MCF 10A (cell line): ENCODE results near the gene POLR2C. TPM values are rescaled to one million over a fixed set of nuclear protein-coding genes. Genes with fewer than 3 reads are reported as not detected.

Experiments used
- BruUV-seq: library from RNA; stranded (reverse); fragments of 400-500 nt; replicated peaks from 2 replicates; lab custom pipeline; 2021; lab: Mats Ljungman, UMichigan
- CTCF ChIA-PET: fragments of 300-600 bp; sonication (Branson Sonifier 250); formaldehyde crosslinking; extraction: SDS; loops from one replicate; lab custom pipeline; 2021; ENCODE audit warnings: antibody characterized with exemption, inconsistent platforms; lab: Yijun Ruan, JAX
- POLR2A ChIA-PET: fragments of 300-600, 350-650 bp; sonication (Branson Sonifier 250); formaldehyde crosslinking; extraction: SDS; loops from one replicate; lab custom pipeline; 2020; ENCODE audit warnings: antibody characterized with exemption, inconsistent platforms; lab: Yijun Ruan, JAX
- DNase-seq: peaks from one replicate; pipeline ENCODE4 v3.0.0-alpha.2; 2018; ENCODE audit not compliant: unreplicated experiment
- H3K27ac Mint-ChIP-seq: one replicate; pipeline ENCODE4 v1.8.0; 2022; ENCODE audit warnings: mild to moderate bottlenecking, low read depth, mixed read lengths; ENCODE audit not compliant: unreplicated experiment
- H3K27me3 Mint-ChIP-seq: one replicate; pipeline ENCODE4 v1.8.0; 2022; ENCODE audit warnings: mixed read lengths; ENCODE audit not compliant: insufficient read depth, unreplicated experiment
- H3K36me3 Mint-ChIP-seq: one replicate; pipeline ENCODE4 v1.8.0; 2022; ENCODE audit warnings: mild to moderate bottlenecking, moderate library complexity, mixed read lengths; ENCODE audit not compliant: insufficient read depth, unreplicated experiment
- H3K4me1 Mint-ChIP-seq: one replicate; pipeline ENCODE4 v1.8.0; 2022; ENCODE audit warnings: mixed read lengths; ENCODE audit not compliant: insufficient read depth, unreplicated experiment
- H3K4me3 Mint-ChIP-seq: one replicate; pipeline ENCODE4 v1.8.0; 2022; ENCODE audit warnings: mild to moderate bottlenecking, moderate library complexity, mixed read lengths; ENCODE audit not compliant: unreplicated experiment
- H3K9me3 Mint-ChIP-seq: one replicate; pipeline ENCODE4 v1.8.0; 2022; ENCODE audit warnings: mixed read lengths; ENCODE audit not compliant: unreplicated experiment
- CTCF ChIP-seq: fragments of 200-600 bp; IDR thresholded peaks from one replicate; pipeline ENCODE4 v1.8.0; 2022; ENCODE audit warnings: antibody characterized with exemption, mild to moderate bottlenecking; ENCODE audit not compliant: unreplicated experiment
- intact Hi-C: fragments of 100-400 bp; cut with micrococcal nuclease; formaldehyde crosslinking; loops from 2 replicates; pipeline ENCODE4 v1.14.1; 2022
- total RNA-seq: library from RNA; stranded (reverse); gene quantifications from 2 replicates; pipeline ENCODE4 v1.2.3, GENCODE V29; 2022

POLR2C gene
- total RNA-seq, 1 experiment from 2014 or later = 44.8 TPM

GRCh38 chr16:57469917-57470470 lies 7.5 kb downstream of the POLR2C start:
- intact Hi-C loops = no loop called here
- POLR2A ChIA-PET = no interaction called here
- Mint-ChIP-seq H3K9me3 (no peaks in the 10 kb centered on the region), H3K27ac (no peak overlapping the region), H3K4me3 (no peak overlapping the region), H3K4me1 (peaks cover 2% of the 10 kb centered on the region), H3K36me3 (peaks cover 56% of the 10 kb centered on the region), H3K27me3 (no peaks in the 10 kb centered on the region)
- no peak for TF ChIP-seq CTCF
- CTCF ChIA-PET = interaction anchor here (1.5 kb wide), 1 partner anchor 106 kb away, joined by 3 read pairs; no protein-coding TSS in a partner anchor
- no TSS peak for BruUV-seq
- DNase-seq = peak; percentile 65

GRCh38 chr16:57470711-57471110 lies 8.2 kb downstream of the POLR2C start:
- Mint-ChIP-seq H3K4me1 (no peaks in the 10 kb centered on the region), H3K36me3 (peaks cover 49% of the 10 kb centered on the region), H3K27ac (no peak overlapping the region), H3K27me3 (no peaks in the 10 kb centered on the region), H3K9me3 (no peaks in the 10 kb centered on the region), H3K4me3 (no peak overlapping the region)
- BruUV-seq = no TSS peak
- no peak for TF ChIP-seq CTCF
- ChIA-PET POLR2A (interaction anchor here (0.7 to 1.0 kb wide), 2 partner anchors 8 to 9 kb away, joined by 3 to 7 read pairs; partner anchors contain the start of gene POLR2C), CTCF (no interaction called here)
- intact Hi-C loops = no loop called here
- DNase-seq = peak; percentile 34

GRCh38 chr16:57471209-57471608 lies 8.7 kb downstream of the POLR2C start:
- ChIA-PET POLR2A (interaction anchor here (0.7 to 1.0 kb wide), 2 partner anchors 9 kb away, joined by 3 to 7 read pairs; partner anchors contain the start of gene POLR2C), CTCF (no interaction called here)
- no peak overlapping the region for H3K4me3 Mint-ChIP-seq
- peaks cover 44% of the 10 kb centered on the region for H3K36me3 Mint-ChIP-seq
- no peaks in the 10 kb centered on the region for H3K9me3 Mint-ChIP-seq
- no peak for DNase-seq
- no peak overlapping the region for H3K27ac Mint-ChIP-seq
- TF ChIP-seq CTCF = no peak
- no peaks in the 10 kb centered on the region for H3K27me3 Mint-ChIP-seq
- BruUV-seq = TSS peak; percentile 14
- intact Hi-C loops = no loop called here
- H3K4me1 Mint-ChIP-seq = no peaks in the 10 kb centered on the region

- Mint-ChIP-seq H3K4me3 (no peak overlapping the region), H3K27ac (no peak overlapping the region), H3K9me3 (no peaks in the 10 kb centered on the region), H3K36me3 (peaks cover 42% of the 10 kb centered on the region), H3K4me1 (no peaks in the 10 kb centered on the region), H3K27me3 (no peaks in the 10 kb centered on the region)
- DNase-seq = no peak
- BruUV-seq = no TSS peak
- TF ChIP-seq CTCF = no peak
- intact Hi-C loops = no loop called here
- POLR2A ChIA-PET = interaction anchor here (1.0 to 1.6 kb wide), 3 partner anchors 8 to 25 kb away, joined by 4 read pairs; partner anchors contain the start of gene POLR2C
- CTCF ChIA-PET = interaction anchor here (2.2 kb wide), 1 partner anchor 10 kb away, joined by 13 read pairs; the partner anchor contains the start of gene POLR2C
These were observed 9.6 kb downstream of the POLR2C start for GRCh38 chr16:57471852-57472664.
